ENCODE measurements around the gene COX7C.
A peak's percentile ranks its signal among the peaks of the same experiment; 100 is the strongest.
"Not testable (repeated sequence)": the region's sequence is repeated elsewhere in the genome, so short reads cannot be mapped to it uniquely, and the experiment has no call there.

Gene COX7C

GRCh38 chr5:86617756-86618576 is at the start of gene COX7C:
Gene COX7C (plus strand): TSS chr5:86617941. CDS start chr5:86618056, 115 bp downstream.
- peak; percentile 94 for DNase-seq

- DNase-seq = not testable (repeated sequence)
Measured at GRCh38 chr5:86569522-86570426, 48.0 kb upstream of the COX7C start.

GRCh38 chr5:86570427-86571083 is 47.2 kb upstream of the COX7C start:
- no peak for DNase-seq

DNA sequence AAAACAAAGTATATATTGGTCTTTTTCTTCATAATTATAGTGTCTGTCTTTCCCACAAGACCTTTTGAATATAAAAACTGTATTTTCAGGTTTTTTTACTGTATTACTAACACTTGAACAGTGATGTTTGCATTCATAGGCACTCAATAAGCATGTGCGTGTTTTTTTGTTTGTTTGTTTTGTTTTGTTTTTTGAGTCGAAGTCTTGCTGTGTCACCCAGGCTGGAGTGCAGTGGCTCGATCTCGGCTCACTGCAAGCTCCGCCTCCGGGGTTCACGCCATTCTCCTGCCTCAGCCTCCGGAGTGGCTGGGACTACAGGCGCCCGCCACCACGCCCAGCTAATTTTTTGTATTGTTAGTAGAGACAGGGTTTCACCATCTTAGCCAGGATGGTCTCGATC is 46.6 kb upstream of the COX7C start:
- not testable (repeated sequence) for DNase-seq

GRCh38 chr5:86572825-86573517 is 44.8 kb upstream of the COX7C start:
- DNase-seq = no peak

DNA sequence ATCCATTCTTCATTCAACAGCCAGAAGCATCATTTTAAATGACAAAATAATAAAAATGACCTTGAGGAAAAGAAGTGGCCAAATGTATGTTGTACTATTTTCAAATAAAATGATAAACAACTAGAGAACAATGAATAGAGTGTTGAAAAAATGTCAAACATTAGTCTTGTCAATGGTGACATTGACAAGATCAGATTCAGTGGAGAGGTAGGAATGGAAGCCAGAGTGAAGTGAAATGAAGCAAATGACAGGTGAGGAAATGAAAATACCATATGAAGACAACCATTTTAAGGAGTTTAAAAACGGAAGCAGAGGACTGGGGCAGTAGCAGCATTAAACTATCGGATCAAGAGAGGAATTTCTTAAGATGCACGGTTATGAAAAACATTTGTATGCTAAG is 38.2 kb upstream of the COX7C start:
- DNase-seq = no peak

- DNase-seq = no peak
Measured at GRCh38 chr5:86596476-86596875, 21.3 kb upstream of the COX7C start.

GRCh38 chr5:86605881-86606280 is 11.9 kb upstream of the COX7C start:
- DNase-seq = no peak

GRCh38 chr5:86613455-86613854 is 4.3 kb upstream of the COX7C start:
- DNase-seq = no peak

DNA sequence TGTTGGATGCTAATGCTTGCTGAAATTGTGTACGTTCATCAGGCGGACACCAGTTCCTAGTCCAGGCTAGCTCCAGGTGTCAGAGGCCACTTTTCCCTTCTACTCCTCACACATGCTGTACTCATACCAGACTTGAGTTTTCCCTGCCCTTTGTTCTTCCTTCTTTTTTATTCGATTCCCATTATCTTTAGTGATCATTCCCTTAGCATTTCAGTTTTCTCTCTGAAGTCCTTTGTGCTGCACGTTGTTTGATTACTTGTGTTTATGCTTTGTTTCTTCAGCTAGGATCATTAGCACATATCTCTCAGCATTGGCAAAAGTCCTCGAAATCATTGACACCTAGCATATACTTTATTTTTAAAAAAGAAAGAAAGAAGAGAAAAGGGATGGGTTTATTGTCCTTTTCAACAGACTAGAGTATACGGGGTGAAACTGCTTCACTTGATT is 409 bp upstream of the COX7C start:
- DNase-seq = no peak

DNA sequence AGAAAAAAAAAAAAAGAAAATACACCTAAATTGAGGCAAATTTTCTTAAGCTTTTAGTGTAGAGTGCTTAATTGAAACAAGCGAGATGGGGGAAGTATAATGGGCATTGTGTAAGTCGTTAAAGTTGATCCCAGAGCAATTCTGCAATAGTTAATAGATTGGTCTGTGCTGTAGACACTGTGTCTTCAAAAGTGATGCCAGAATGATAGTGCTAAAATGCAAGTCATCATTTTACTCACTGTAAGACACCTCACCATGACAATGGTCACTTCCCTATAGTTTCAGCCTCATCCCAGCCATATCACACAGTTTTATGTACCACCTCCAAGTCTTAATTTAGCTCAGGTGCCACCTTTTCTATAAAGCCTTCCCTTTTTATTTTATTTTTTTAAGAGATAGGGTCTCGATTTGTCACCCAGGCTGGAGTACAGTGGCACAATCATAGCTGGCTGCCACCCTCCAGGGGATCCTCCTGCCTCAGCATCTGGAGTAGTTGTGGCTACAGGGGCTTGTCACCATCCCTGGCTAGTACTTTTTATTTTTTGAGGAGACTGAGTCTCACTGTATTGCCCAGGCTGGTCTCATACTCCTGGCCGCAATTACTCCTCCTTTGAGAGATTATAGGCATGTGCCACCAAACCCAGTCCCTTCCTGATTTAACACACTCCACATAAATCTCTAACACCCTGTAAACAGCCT is 6.2 kb downstream of the COX7C start:
- DNase-seq = no peak

DNA sequence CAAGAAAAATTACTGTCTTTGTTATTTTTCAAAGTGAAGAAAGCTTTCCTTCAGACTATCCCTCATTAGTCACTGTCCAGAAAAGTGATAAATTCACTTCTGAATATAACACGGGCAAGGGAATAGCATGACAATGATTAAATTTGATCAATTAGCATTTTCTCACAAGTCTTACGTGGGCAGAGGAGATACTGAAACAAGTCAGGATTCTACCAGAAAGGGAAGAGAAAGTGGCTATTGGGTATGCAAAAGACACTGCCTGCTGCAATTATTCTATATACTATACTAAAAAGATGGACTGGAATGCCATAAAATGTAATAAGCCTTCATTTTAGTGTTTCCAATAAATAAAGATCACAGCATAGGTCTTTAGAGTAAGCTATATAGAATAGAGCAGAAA is 7.4 kb downstream of the COX7C start:
- no peak for DNase-seq

DNA sequence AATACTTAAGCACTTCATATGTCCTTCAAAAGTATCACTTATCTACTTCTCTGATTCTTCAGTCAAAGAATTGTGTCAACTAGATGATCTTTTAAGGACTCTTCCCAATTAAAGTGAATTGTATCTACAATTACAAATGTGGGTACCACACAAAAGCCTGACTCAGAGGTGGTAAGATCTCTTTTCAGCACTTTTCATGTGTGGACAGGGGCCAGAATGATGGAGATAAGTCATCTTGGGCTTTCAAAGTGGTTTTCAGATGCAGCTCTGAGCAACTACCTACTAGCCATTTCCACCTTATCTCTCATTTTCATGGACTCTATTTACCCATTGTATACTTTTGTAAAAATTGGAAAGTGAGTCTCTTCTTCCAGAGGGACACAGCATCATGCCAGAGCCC is 8.4 kb downstream of the COX7C start:
- DNase-seq = no peak

DNA sequence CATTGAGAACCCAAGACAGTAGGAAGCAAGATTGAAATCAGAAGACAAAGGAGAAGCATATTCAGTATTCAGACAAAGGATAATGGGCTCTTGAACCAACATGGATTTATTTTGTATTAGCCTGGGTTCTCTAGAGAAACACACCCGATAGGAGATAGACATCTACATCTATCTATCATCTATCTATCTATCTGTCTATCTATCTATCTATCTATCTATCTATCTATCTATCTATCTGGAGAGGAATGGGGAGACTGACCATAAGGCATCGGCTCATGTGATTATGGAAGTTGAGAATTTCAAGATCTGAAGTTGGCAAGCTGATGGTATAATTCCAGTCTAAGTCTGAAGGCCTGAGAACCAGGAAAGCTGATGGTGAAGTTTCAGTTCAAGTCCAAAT is 13.4 kb downstream of the COX7C start:
- DNase-seq = no peak

DNA sequence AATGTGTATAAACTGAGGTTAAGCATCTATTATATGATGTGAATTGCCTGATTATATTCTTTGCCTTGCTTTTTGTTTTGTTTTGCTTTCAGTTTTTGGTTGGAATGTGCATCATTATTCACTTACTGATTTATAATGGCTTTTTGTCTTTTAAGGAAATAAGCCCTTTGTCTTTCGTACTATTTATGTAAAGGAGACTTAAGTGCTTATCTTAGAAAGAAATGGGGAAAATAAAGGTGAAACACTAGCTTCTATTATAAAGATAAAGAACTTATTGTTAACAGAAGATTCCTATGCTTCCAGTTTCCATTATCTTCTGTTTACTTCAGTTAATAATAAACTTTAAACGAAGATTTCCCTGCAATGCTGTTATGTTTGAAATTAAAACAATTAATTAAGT is 23.3 kb downstream of the COX7C start:
- DNase-seq = no peak

DNA sequence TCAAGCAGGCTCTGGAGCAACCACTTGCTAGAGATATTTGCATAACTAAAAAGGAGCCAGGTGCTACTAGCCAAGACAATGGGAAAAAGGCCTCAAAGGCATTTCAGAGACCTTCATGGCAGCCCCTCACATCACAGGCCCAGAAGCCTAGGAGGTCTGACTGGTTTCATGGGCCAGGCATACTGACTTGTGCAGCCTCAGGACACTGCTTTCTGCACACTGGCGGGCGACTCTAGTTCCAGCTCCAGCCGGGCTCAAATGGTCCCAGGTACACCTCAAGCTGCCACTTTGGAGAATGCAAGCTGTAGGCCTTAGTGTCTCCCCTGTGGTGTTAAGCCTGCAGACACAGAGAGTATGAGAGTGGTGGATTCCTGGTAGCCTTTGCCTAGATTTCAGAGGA is 27.1 kb downstream of the COX7C start:
- DNase-seq = no peak

DNA sequence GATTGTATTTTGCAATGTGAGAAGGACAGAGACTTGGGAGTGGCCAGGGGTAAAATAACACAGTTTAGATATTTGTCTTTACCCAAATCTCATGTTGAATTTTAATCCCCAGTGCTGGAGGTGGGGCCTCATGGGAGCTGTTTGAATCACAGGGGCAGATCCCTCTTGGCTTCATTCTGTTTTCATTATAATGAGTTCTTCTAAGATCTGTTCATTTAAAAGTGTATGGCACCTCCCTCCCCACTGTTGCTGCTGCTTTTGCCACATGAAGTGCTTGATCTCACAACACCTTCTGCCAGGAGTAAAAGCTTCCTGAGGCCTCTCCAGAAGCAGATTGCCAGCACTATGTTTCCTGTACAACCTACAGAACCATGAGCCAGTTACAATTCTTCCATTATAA is 28.1 kb downstream of the COX7C start:
- DNase-seq = no peak

DNA sequence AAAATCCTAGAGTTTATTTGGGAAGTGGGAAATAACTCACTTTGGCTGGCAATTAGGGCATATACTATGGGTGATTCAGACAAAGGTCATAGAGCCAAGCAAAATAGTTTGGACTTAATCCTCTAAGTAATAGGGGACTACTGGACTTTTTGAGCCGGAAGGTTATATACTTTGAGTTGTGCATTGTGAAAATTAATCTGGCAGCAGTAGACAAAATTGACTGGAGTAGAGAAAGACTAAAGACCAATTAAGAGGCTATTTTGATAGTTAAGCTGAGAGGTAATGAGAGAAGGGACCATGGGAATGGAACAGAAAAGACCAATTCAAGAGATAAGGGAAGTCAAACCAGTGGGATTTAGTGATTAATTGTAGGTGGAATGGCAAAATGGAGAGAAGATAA is 28.9 kb downstream of the COX7C start:
- DNase-seq = no peak

GRCh38 chr5:86649832-86650505 is 32.2 kb downstream of the COX7C start:
- no peak for DNase-seq

- DNase-seq = not testable (repeated sequence)
Measured at GRCh38 chr5:86660771-86661170, 43.0 kb downstream of the COX7C start.

DNA sequence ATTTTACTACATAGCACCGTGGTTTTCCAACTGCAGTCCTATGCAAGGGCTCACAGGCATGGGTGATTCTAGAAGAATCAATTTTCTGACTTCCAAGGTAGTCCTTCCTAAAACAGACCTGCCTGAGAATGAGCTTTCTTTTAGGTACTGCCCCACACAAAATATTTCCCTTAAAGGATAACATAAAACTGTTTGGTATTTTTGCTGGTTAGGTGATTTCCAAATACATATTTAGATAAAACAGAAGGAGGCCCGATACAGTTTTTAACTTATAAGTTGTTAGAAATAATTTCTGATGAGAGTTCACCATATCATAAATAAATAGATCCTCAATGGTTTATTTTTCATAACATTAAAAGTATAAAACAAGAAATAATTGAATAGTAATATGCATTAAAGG is 46.4 kb downstream of the COX7C start:
- no peak for DNase-seq
